ENCODE data around the gene CACYBP. TPM values are rescaled to one million over a fixed set of nuclear protein-coding genes. Genes with fewer than 3 reads are reported as not detected.

CACYBP gene
- total and polyA plus RNA-seq, 2 of the 13 experiments (the other 11 are each of a cell fraction or from before 2014, with no cell fraction given), result 18.4 to 183 TPM

DNA sequence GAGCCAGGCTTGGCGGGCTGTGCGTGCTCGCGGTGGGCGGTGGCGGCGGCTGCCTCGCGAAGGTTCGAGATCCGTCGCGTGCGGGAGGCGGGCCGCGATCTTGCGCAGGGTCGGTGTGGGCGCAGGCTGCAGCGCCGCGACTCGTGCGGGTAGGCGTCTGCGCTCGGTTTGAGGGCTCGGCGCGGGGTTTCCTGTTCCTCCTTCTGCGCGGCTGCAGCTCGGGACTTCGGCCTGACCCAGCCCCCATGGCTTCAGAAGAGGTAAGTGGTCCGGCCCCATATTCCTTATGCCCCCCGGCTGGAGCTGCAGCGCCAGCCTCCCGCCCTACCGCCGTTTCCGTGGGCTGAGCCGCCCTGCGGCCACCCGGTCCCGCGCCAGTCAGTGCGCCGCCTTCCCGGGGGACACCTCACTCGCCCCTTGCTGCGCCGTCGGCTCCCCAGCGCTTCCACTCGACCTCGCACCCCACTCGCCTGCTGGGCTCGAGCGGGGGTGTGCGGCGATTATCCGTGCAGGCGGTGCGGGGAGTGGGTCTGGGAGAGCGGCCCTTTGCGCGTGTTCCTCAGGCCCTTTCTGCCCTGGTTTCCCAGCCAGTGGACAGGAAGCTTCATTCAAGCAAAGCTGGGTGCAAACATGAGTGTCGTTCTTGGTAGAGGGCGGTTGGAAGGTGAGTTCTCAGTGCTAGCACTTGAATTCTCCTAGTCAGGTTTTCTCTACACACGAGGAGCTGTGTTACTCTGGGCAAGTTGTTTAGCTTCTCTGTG, at the start of gene CACYBP (continued):
- TF ChIP-seq, protein P1, sequence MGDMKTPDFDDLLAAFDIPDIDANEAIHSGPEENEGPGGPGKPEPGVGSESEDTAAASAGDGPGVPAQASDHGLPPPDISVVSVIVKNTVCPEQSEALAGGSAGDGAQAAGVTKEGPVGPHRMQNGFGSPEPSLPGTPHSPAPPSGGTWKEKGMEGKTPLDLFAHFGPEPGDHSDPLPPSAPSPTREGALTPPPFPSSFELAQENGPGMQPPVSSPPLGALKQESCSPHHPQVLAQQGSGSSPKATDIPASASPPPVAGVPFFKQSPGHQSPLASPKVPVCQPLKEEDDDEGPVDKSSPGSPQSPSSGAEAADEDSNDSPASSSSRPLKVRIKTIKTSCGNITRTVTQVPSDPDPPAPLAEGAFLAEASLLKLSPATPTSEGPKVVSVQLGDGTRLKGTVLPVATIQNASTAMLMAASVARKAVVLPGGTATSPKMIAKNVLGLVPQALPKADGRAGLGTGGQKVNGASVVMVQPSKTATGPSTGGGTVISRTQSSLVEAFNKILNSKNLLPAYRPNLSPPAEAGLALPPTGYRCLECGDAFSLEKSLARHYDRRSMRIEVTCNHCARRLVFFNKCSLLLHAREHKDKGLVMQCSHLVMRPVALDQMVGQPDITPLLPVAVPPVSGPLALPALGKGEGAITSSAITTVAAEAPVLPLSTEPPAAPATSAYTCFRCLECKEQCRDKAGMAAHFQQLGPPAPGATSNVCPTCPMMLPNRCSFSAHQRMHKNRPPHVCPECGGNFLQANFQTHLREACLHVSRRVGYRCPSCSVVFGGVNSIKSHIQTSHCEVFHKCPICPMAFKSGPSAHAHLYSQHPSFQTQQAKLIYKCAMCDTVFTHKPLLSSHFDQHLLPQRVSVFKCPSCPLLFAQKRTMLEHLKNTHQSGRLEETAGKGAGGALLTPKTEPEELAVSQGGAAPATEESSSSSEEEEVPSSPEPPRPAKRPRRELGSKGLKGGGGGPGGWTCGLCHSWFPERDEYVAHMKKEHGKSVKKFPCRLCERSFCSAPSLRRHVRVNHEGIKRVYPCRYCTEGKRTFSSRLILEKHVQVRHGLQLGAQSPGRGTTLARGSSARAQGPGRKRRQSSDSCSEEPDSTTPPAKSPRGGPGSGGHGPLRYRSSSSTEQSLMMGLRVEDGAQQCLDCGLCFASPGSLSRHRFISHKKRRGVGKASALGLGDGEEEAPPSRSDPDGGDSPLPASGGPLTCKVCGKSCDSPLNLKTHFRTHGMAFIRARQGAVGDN (CRISPR knock-in tag; IDR thresholded peaks at IDR 0.05), result peak; percentile 99
- no peak; the same call in 1 of the 2 replicates for TF ChIP-seq ZNF598 (CRISPR knock-in tag; IDR thresholded peaks at IDR 0.05; ENCODE audit: borderline replicate concordance)
- TF ChIP-seq SRF (IDR thresholded peaks at IDR 0.05; ENCODE audit: low read depth, low read length), result no peak
- TF ChIP-seq, protein P2, sequence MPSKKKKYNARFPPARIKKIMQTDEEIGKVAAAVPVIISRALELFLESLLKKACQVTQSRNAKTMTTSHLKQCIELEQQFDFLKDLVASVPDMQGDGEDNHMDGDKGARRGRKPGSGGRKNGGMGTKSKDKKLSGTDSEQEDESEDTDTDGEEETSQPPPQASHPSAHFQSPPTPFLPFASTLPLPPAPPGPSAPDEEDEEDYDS (CRISPR knock-in tag; IDR thresholded peaks at IDR 0.05), result no peak; the same call in 1 of the 2 replicates
- TF ChIP-seq KMT2A (CRISPR knock-in tag; IDR thresholded peaks at IDR 0.05), result peak; percentile 79
- TF ChIP-seq, protein P3, sequence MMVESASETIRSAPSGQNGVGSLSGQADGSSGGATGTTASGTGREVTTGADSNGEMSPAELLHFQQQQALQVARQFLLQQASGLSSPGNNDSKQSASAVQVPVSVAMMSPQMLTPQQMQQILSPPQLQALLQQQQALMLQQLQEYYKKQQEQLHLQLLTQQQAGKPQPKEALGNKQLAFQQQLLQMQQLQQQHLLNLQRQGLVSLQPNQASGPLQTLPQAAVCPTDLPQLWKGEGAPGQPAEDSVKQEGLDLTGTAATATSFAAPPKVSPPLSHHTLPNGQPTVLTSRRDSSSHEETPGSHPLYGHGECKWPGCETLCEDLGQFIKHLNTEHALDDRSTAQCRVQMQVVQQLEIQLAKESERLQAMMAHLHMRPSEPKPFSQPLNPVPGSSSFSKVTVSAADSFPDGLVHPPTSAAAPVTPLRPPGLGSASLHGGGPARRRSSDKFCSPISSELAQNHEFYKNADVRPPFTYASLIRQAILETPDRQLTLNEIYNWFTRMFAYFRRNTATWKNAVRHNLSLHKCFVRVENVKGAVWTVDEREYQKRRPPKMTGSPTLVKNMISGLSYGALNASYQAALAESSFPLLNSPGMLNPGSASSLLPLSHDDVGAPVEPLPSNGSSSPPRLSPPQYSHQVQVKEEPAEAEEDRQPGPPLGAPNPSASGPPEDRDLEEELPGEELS (CRISPR knock-in tag; IDR thresholded peaks at IDR 0.05), result peak; percentile 33; the same call in 1 of the 2 replicates
- TF ChIP-seq, protein P4, sequence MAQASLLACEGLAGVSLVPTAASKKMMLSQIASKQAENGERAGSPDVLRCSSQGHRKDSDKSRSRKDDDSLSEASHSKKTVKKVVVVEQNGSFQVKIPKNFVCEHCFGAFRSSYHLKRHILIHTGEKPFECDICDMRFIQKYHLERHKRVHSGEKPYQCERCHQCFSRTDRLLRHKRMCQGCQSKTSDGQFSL (CRISPR knock-in tag; IDR thresholded peaks at IDR 0.05), result peak; percentile 45; the same call in 1 of the 2 replicates
- TF ChIP-seq, protein P5, sequence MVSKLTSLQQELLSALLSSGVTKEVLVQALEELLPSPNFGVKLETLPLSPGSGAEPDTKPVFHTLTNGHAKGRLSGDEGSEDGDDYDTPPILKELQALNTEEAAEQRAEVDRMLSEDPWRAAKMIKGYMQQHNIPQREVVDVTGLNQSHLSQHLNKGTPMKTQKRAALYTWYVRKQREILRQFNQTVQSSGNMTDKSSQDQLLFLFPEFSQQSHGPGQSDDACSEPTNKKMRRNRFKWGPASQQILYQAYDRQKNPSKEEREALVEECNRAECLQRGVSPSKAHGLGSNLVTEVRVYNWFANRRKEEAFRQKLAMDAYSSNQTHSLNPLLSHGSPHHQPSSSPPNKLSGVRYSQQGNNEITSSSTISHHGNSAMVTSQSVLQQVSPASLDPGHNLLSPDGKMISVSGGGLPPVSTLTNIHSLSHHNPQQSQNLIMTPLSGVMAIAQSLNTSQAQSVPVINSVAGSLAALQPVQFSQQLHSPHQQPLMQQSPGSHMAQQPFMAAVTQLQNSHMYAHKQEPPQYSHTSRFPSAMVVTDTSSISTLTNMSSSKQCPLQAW (CRISPR knock-in tag; IDR thresholded peaks at IDR 0.05), result 0 out of 2 replicates have a peak, but pooled peaks have one; percentile 56
- TF ChIP-seq ZNF296 (CRISPR knock-in tag; conservative IDR thresholded peaks at IDR 0.05), result no peak
- peak; percentile 93; the same call in 1 of the 2 replicates for TF ChIP-seq NAIF1 (CRISPR knock-in tag; IDR thresholded peaks at IDR 0.05; ENCODE audit: borderline replicate concordance)
- peak; percentile 98 for TF ChIP-seq ZNF772 (CRISPR knock-in tag; IDR thresholded peaks at IDR 0.05)
- TF ChIP-seq, protein P6, sequence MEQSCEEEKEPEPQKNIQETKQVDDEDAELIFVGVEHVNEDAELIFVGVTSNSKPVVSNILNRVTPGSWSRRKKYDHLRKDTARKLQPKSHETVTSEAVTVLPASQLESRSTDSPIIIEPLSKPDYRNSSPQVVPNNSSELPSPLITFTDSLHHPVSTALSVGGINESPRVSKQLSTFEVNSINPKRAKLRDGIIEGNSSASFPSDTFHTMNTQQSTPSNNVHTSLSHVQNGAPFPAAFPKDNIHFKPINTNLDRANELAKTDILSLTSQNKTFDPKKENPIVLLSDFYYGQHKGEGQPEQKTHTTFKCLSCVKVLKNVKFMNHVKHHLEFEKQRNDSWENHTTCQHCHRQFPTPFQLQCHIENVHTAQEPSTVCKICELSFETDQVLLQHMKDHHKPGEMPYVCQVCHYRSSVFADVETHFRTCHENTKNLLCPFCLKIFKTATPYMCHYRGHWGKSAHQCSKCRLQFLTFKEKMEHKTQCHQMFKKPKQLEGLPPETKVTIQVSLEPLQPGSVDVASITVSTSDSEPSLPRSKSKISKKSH (CRISPR knock-in tag; IDR thresholded peaks at IDR 0.05; ENCODE audit: borderline replicate concordance), result peak; percentile 96
- no peak for TF ChIP-seq ATAD3A (CRISPR knock-in tag; IDR thresholded peaks at IDR 0.05)
- TF ChIP-seq, protein P7, sequence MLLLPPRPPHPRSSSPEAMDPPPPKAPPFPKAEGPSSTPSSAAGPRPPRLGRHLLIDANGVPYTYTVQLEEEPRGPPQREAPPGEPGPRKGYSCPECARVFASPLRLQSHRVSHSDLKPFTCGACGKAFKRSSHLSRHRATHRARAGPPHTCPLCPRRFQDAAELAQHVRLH (CRISPR knock-in tag; IDR thresholded peaks at IDR 0.05; ENCODE audit: borderline replicate concordance, low read depth), result peak; percentile 89; the same call in 1 of the 2 replicates
- peak; percentile 91; the same call in 1 of the 2 replicates for TF ChIP-seq KDM5B (CRISPR knock-in tag; IDR thresholded peaks at IDR 0.05; ENCODE audit: borderline replicate concordance)
- TF ChIP-seq, protein P8, sequence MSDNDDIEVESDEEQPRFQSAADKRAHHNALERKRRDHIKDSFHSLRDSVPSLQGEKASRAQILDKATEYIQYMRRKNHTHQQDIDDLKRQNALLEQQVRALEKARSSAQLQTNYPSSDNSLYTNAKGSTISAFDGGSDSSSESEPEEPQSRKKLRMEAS (IDR thresholded peaks at IDR 0.05), result peak; percentile 97
- peak; percentile 93 for TF ChIP-seq ZNF225 (CRISPR knock-in tag; IDR thresholded peaks at IDR 0.05)

All from HepG2 (cell line).